Stimulated activated CD4-positive, alpha-beta T cell treated with anti-CD3 and anti-CD28 coated beads, Interleukin-15, amount 100 ng/mL, for 48 hours (primary cell): Measurements from ENCODE around the gene PHF1.
"Not testable (repeated sequence)": the region's sequence is repeated elsewhere in the genome, so short reads cannot be mapped to it uniquely, and the experiment has no call there.

Experiments
- DNase-seq, 2 donors: peaks; one replicate each; pipeline ENCODE4 v3.0.0-alpha.2; 2020; ENCODE audit warnings: low read depth in 2 of 2

The PHF1 gene

GRCh38 chr6:33391922-33392594, 18.8 kb upstream of the PHF1 start:
- DNase-seq = peak; percentile 49 to 59

GRCh38 chr6:33392595-33392948, 18.2 kb upstream of the PHF1 start:
- no peak for DNase-seq

- no peak for DNase-seq
Observed at GRCh38 chr6:33392979-33393378, 17.8 kb upstream of the PHF1 start.

GRCh38 chr6:33397541-33397940, 13.3 kb upstream of the PHF1 start:
- no peak for DNase-seq

GRCh38 chr6:33398601-33399000, 12.2 kb upstream of the PHF1 start:
- DNase-seq = not testable (repeated sequence)

GRCh38 chr6:33399881-33400280, 10.9 kb upstream of the PHF1 start:
- not testable (repeated sequence) for DNase-seq

- DNase-seq = no peak
Observed at GRCh38 chr6:33404884-33405283, 5.9 kb upstream of the PHF1 start.

GRCh38 chr6:33405386-33405940, 5.4 kb upstream of the PHF1 start:
- DNase-seq = no peak

- DNase-seq = no peak
Observed at GRCh38 chr6:33406126-33406525, 4.7 kb upstream of the PHF1 start.

GRCh38 chr6:33407132-33407718, 3.6 kb upstream of the PHF1 start:
- DNase-seq = no peak

- peak; percentile 96 to 98 for DNase-seq
Observed at GRCh38 chr6:33410050-33410710, 634 bp upstream of the PHF1 start.

- DNase-seq = no peak
Observed at GRCh38 chr6:33411632-33412005, 805 bp downstream of the PHF1 start.

- DNase-seq = no peak
Observed at GRCh38 chr6:33412140-33413009, 1.6 kb downstream of the PHF1 start.

GRCh38 chr6:33413241-33414120, 2.7 kb downstream of the PHF1 start:
- no peak for DNase-seq

GRCh38 chr6:33414592-33415271, 3.9 kb downstream of the PHF1 start:
- no peak for DNase-seq

GRCh38 chr6:33415831-33416230, 5.0 kb downstream of the PHF1 start:
- no peak for DNase-seq

GRCh38 chr6:33416386-33417127, 5.7 kb downstream of the PHF1 start:
- DNase-seq = no peak

- DNase-seq = no peak
Observed at GRCh38 chr6:33417128-33417902, 6.5 kb downstream of the PHF1 start.
